ENCODE measurements around the gene ACSF3. TPM values are rescaled to one million over a fixed set of nuclear protein-coding genes. Genes with fewer than 3 reads are reported as not detected.

ACSF3 gene
- total RNA-seq, 1 experiment from 2014 or later: 39.2 TPM

GRCh38 chr16:89143201-89143741 is 49.6 kb downstream of the ACSF3 start:
- Mint-ChIP-seq H3K4me3 (ENCODE audit: unreplicated experiment) (no peak overlapping the region), H3K36me3 (ENCODE audit: insufficient read depth, unreplicated experiment) (peaks cover 37% of the 10 kb centered on the region), H3K27ac (ENCODE audit: low read depth, unreplicated experiment) (no peak overlapping the region), H3K4me1 (ENCODE audit: insufficient read depth, unreplicated experiment) (no peaks in the 10 kb centered on the region), H3K27me3 (ENCODE audit: insufficient read depth, unreplicated experiment) (no peaks in the 10 kb centered on the region), H3K9me3 (ENCODE audit: unreplicated experiment) (no peaks in the 10 kb centered on the region)
- no peak for DNase-seq (ENCODE audit: unreplicated experiment)
- TF ChIP-seq CTCF (IDR thresholded peaks at IDR 0.05; ENCODE audit: unreplicated experiment): no peak
- BruUV-seq (replicated peaks): no TSS peak
- ChIA-PET CTCF (no interaction called here), POLR2A (no interaction called here)
- intact Hi-C loops (cut with micrococcal nuclease): no loop called here

DNA sequence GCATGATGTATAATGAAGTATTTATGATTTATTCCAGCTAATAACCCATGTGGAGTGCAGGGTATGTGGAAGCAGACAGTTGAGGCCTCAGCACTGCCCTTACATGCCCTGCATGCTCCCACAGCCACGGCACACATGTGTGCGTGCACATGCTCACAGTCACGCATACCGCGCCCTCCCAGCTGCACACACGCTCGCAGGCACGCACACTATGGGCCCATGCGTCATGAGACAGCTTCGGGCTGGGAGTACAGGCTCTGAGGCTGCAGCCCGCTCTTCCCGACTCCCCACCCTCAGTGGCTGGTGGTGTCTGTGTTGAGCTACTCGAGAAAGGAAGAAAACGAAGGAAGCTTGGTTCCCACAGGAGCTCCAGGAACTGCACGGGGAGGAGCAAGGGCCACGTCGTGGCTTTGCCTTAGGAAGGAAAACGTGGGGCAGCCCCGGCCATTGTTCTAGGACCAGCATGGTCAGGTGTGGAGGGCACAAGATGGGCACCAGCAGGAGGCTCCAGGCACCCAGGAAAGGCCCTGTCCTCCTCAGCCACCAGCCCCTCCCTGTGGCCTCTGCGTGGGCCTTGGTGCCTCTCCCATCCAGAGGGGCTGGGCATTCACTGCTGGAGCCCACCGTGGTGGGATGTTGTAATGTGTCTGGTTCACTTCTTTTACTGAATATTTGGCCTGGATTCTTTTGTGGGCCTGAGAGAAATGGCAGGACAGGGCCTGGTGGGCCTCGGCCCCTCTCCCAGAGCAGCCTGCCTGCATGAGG is 50.4 kb downstream of the ACSF3 start:
- TF ChIP-seq CTCF (IDR thresholded peaks at IDR 0.05; ENCODE audit: unreplicated experiment): no peak
- POLR2A ChIA-PET: no interaction called here
- DNase-seq (ENCODE audit: unreplicated experiment): no peak
- intact Hi-C loops (cut with micrococcal nuclease): no loop called here
- no TSS peak for BruUV-seq (replicated peaks)
- no peak overlapping the region for H3K4me3 Mint-ChIP-seq (ENCODE audit: unreplicated experiment)
- CTCF ChIA-PET: no interaction called here
- H3K27me3 Mint-ChIP-seq (ENCODE audit: insufficient read depth, unreplicated experiment): no peaks in the 10 kb centered on the region
- peaks cover 6% of the 10 kb centered on the region for H3K9me3 Mint-ChIP-seq (ENCODE audit: unreplicated experiment)
- no peaks in the 10 kb centered on the region for H3K4me1 Mint-ChIP-seq (ENCODE audit: insufficient read depth, unreplicated experiment)
- peaks cover 46% of the 10 kb centered on the region for H3K36me3 Mint-ChIP-seq (ENCODE audit: insufficient read depth, unreplicated experiment)
- H3K27ac Mint-ChIP-seq (ENCODE audit: low read depth, unreplicated experiment): no peak overlapping the region

DNA sequence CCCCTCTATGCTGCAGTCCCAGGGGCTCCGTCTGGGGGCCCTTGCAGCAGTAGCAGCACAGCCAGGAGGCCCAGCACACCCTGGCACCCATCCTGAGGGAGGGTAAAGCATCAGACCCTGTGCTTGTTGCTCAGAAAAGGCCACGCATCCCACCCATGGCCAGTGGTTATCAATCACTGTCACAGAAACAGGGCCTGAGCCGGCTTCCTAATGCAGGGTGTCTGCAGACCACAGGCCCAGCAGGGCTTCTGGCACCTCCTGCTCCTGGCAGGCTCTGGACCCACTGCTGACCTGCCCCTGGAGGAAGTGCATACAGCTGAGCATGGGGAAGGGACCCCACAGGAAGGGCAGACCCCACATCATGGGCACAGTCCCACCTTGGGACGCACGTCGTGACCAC is 51.0 kb downstream of the ACSF3 start:
- peaks cover 41% of the 10 kb centered on the region for H3K36me3 Mint-ChIP-seq (ENCODE audit: insufficient read depth, unreplicated experiment)
- CTCF ChIA-PET: no interaction called here
- intact Hi-C loops (cut with micrococcal nuclease): no loop called here
- no TSS peak for BruUV-seq (replicated peaks)
- POLR2A ChIA-PET: no interaction called here
- H3K9me3 Mint-ChIP-seq (ENCODE audit: unreplicated experiment): peaks cover 9% of the 10 kb centered on the region
- no peaks in the 10 kb centered on the region for H3K27me3 Mint-ChIP-seq (ENCODE audit: insufficient read depth, unreplicated experiment)
- no peak overlapping the region for H3K27ac Mint-ChIP-seq (ENCODE audit: low read depth, unreplicated experiment)
- DNase-seq (ENCODE audit: unreplicated experiment): no peak
- H3K4me3 Mint-ChIP-seq (ENCODE audit: unreplicated experiment): no peak overlapping the region
- H3K4me1 Mint-ChIP-seq (ENCODE audit: insufficient read depth, unreplicated experiment): peaks cover 6% of the 10 kb centered on the region
- TF ChIP-seq CTCF (IDR thresholded peaks at IDR 0.05; ENCODE audit: unreplicated experiment): no peak

DNA sequence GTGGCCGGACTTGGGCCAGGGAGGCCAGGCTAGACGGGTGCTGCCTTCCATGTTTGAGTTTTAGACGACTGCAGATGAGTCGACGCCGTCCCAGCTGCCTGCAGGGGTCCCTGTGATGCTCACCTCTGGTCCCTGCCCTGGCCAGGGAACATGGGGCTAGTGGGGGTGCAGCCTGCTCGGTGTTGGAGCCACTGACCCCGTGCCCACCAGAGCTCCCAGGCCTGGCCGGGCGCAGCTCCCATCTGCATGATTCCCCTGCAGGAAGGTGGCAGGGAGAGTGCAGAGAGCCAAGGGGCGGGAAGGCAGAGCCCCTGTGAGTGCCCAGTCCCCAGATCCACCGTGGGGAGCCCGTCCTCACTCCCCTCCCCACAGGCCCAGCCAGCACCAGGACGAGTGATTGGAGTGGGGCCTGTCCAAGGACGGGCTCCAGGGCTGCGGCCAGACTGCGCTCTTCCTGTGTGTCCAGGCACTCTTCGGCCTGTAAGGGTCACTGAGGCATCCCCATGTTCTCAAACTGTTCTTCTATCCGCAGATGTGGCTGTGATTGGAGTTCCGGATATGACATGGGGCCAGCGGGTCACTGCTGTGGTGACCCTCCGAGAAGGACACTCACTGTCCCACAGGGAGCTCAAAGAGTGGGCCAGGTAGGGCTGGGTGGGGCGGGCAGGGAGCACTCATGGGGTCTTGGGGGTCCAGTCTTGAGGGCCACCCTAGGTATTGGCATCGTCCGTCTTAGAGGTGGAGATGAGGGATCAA is 51.9 kb downstream of the ACSF3 start:
- H3K36me3 Mint-ChIP-seq (ENCODE audit: insufficient read depth, unreplicated experiment): peaks cover 36% of the 10 kb centered on the region
- no peak overlapping the region for H3K4me3 Mint-ChIP-seq (ENCODE audit: unreplicated experiment)
- no peak for DNase-seq (ENCODE audit: unreplicated experiment)
- H3K9me3 Mint-ChIP-seq (ENCODE audit: unreplicated experiment): peaks cover 9% of the 10 kb centered on the region
- intact Hi-C loops (cut with micrococcal nuclease): no loop called here
- no peak overlapping the region for H3K27ac Mint-ChIP-seq (ENCODE audit: low read depth, unreplicated experiment)
- TF ChIP-seq CTCF (IDR thresholded peaks at IDR 0.05; ENCODE audit: unreplicated experiment): no peak
- H3K27me3 Mint-ChIP-seq (ENCODE audit: insufficient read depth, unreplicated experiment): no peaks in the 10 kb centered on the region
- POLR2A ChIA-PET: no interaction called here
- H3K4me1 Mint-ChIP-seq (ENCODE audit: insufficient read depth, unreplicated experiment): peaks cover 13% of the 10 kb centered on the region
- CTCF ChIA-PET: no interaction called here
- no TSS peak for BruUV-seq (replicated peaks)

Measured in MCF 10A (cell line).